Psoas muscle (tissue), 8 donors: ENCODE data around the gene AEN. TPM values are rescaled to one million over a fixed set of nuclear protein-coding genes. Genes with fewer than 3 reads are reported as not detected.
"Not testable (repeated sequence)": the region's sequence is repeated elsewhere in the genome, so short reads cannot be mapped to it uniquely, and the experiment has no call there.

Experiments
- ATAC-seq, 4 donors: fragments of 200-7000 bp; cut with Tn5 transposase; one replicate each; pipeline ENCODE4 v1.9.1; 2020; ENCODE audit warnings: moderate library complexity in 3 of 4, mild to moderate bottlenecking in 2 of 4
- DNase-seq, 2 donors: peaks; one replicate each; pipeline ENCODE4 v3.0.0-alpha.2; 2020
- H3K27ac ChIP-seq: fragments of 200-600 bp; one replicate; pipeline ENCODE4 v1.8.0; 2022
- H3K27me3 ChIP-seq, 3 donors: fragments of 200-600 bp in 1 of 3; one replicate each; pipeline versions ENCODE4 v1.6.1 to v1.8.0; 2013 to 2022; ENCODE audit warnings: low read length in 2 of 3, mild to moderate bottlenecking in 2 of 3, moderate library complexity in 1 of 3; ENCODE audit not compliant: insufficient read depth in 3 of 3
- H3K36me3 ChIP-seq, 2 donors: fragments of 200-600 bp in 1 of 2; one replicate each; pipeline versions ENCODE4 v1.6.1 to v1.8.0; 2013 to 2022; ENCODE audit warnings: low read depth in 1 of 2, mild to moderate bottlenecking in 1 of 2, moderate library complexity in 1 of 2; ENCODE audit not compliant: insufficient read depth in 1 of 2
- H3K4me1 ChIP-seq: fragments of 200-600 bp; one replicate; pipeline ENCODE4 v1.8.0; 2022
- H3K4me3 ChIP-seq: fragments of 200-600 bp; one replicate; pipeline ENCODE4 v1.8.0; 2022; ENCODE audit warnings: mild to moderate bottlenecking
- H3K9me3 ChIP-seq: fragments of 200-600 bp; one replicate; pipeline ENCODE4 v1.8.0; 2022
- CTCF ChIP-seq: fragments of 200-600 bp; IDR thresholded peaks from one replicate; pipeline ENCODE4 v1.8.0; 2022; ENCODE audit warnings: antibody characterized with exemption
- WGBS, 3 donors: extraction: QIAGEN DNeasy Blood & Tissue Kit; methylation state at CpG; one replicate each; pipeline versions ENCODE4 v1.1.6 to v1.1.7; 2013; 5-methylcytosine and 5-hydroxymethylcytosine counted together
- intact Hi-C, 2 donors: fragments of 100-400 bp; cut with DNase I; formaldehyde crosslinking; loops; one replicate each; pipeline versions ENCODE4 v1.11.0 to v1.14.2; 2022
- polyA plus RNA-seq, 3 donors: library from polyadenylated mRNA; stranded (reverse); fragments of 200-250 nt; gene quantifications; one replicate each; pipeline ENCODE4 v1.2.3, GENCODE V29; 2013
- total RNA-seq, 4 donors: library from RNA; stranded (reverse); fragmentation: NEBNext Ultra II Directional in 2 of 4; extraction: Animal tissue kit (Norgen Biotek cat#: 25700) in 2 of 4; gene quantifications; one replicate each; pipeline versions ENCODE4 v1.2.1 to v1.2.4, GENCODE V29; 2021 to 2023
- donor health status: healthy with polysubstance abuse.
- donor health status: DM: no; HTN: no; CAD: no; lungs with moderate emphysema.
- donor health status: Bipolar disorder and iron deficiency.
- donor health status: healthy.
- donor health status: DM: yes; HTN: yes; CAD: no.
- donor health status: DM: no; HTN: no; CAD: no.
- donor health status: DM: no; HTN: no; CAD: no.
- donor health status: DM: yes; HTN: yes; CAD: no.

Gene AEN
- total and polyA plus RNA-seq, 7 donors, result 10.1 to 46.6 (median 32.2) TPM

GRCh38 chr15:88641959-88642452, 20.9 kb downstream of the AEN start:
- TF ChIP-seq CTCF, result no peak
- Histone ChIP-seq H3K36me3 (no peaks in the 10 kb centered on the region), H3K4me1 (peaks cover 16% of the 10 kb centered on the region), H3K4me3 (no peak overlapping the region), H3K9me3 (no peaks in the 10 kb centered on the region), H3K27ac (no peak overlapping the region), H3K27me3 (no peaks in the 10 kb centered on the region)
- DNase-seq, result no peak
- ATAC-seq, result no peak
- 91 to 95% (median 92%) methylated on average over 12 of the region's 12 CpGs for WGBS, 3 donors
- intact Hi-C loops, result no loop called here

GRCh38 chr15:88642514-88642913, 21.4 kb downstream of the AEN start:
- H3K36me3 ChIP-seq, H3K9me3 ChIP-seq, intact Hi-C loops, DNase-seq, H3K4me3 ChIP-seq, H3K27ac ChIP-seq, ATAC-seq, H3K27me3 ChIP-seq: not testable (repeated sequence)
- 89 to 94% (median 91%) methylated on average over 11 of the region's 11 CpGs for WGBS, 3 donors
- H3K4me1 ChIP-seq, result peaks cover 16% of the 10 kb centered on the region

GRCh38 chr15:88644741-88645140, 23.6 kb downstream of the AEN start:
- DNase-seq (no peak), ATAC-seq (no peak)
- H3K36me3 ChIP-seq, result no peaks in the 10 kb centered on the region
- 83 to 93% (median 87%) methylated on average over 9 of the region's 9 CpGs for WGBS, 3 donors
- no peak for TF ChIP-seq CTCF
- peaks cover 3% of the 10 kb centered on the region for H3K4me1 ChIP-seq
- H3K9me3 ChIP-seq, result no peaks in the 10 kb centered on the region
- H3K27ac ChIP-seq, result no peak overlapping the region
- no peak overlapping the region for H3K4me3 ChIP-seq
- peaks cover 0 to 2% (median 0%) of the 10 kb centered on the region in 3 donors for H3K27me3 ChIP-seq
- intact Hi-C loops, result no loop called here

DNA sequence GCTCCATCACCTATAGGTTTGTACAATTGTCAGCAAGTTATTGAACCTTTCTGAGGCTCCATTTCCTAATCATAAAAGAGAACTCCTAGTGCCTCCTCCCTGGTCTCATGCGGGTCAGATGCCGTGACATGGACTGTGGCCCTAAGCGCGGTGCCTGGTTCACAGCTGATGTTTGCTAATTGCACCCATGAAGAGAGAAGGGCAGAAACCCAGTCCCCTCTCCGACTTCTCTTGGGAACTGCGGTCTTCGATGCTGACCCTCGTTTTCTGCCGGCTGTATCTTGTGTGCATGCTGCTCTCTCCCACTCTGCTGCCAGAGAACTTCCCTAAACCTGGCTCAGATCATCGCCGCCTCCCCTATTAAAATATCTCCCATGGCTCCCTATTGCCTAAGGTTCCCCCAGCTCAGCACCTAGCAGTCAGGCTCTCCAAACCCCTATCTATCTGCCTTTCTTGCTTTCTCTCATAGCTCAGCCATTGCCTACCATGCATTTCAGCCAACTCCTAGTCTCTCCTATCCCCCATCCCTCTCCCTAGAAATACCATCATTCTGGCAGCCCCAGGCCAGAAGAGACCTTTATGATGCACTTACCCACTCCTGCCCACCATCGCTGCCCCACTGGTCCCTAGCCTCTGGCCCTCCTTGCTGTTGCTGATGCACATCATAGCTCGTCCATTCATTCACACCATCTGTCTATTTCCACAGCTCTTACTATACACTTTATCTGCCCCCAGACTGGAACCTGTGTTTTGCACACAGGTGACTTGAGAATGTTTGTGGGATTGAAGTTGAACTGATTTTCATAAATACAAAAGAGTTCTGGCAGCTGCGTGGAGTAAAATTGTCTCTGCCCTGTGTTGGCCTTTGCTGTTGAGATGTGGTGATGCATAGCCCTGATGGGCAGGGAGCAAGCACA, 24.3 kb downstream of the AEN start:
- ATAC-seq, result no peak
- intact Hi-C loops, result no loop called here
- no peak for DNase-seq
- Histone ChIP-seq H3K27ac (no peak overlapping the region), H3K27me3 (peaks cover 0 to 2% (median 0%) of the 10 kb centered on the region in 3 donors), H3K9me3 (no peaks in the 10 kb centered on the region), H3K4me3 (no peak overlapping the region), H3K36me3 (no peaks in the 10 kb centered on the region), H3K4me1 (peaks cover 3% of the 10 kb centered on the region)
- TF ChIP-seq CTCF, result no peak
- 94% methylated on average over 14 of the region's 14 CpGs for WGBS, 3 donors

- H3K27ac ChIP-seq, result no peak overlapping the region
- intact Hi-C loops, result no loop called here
- peaks cover 3% of the 10 kb centered on the region for H3K4me1 ChIP-seq
- TF ChIP-seq CTCF, result no peak
- H3K36me3 ChIP-seq, result no peaks in the 10 kb centered on the region
- H3K9me3 ChIP-seq, result no peaks in the 10 kb centered on the region
- ATAC-seq (no peak), DNase-seq (no peak)
- H3K27me3 ChIP-seq, result peaks cover 0 to 2% (median 0%) of the 10 kb centered on the region in 3 donors
- no peak overlapping the region for H3K4me3 ChIP-seq
- WGBS, 3 donors, result 81 to 86% (median 85%) methylated on average over 1 of the region's 1 CpG
Measured at GRCh38 chr15:88646088-88646405, 24.9 kb downstream of the AEN start.
